Hematopoietic multipotent progenitor cell (in vitro differentiated cells): ENCODE results near the gene PRC1. TPM values are rescaled to one million over a fixed set of nuclear protein-coding genes. Genes with fewer than 3 reads are reported as not detected.

Source experiments
- DNase-seq, 3 donors: peaks; one replicate each; pipeline ENCODE4 v3.0.0-alpha.2; 2011 to 2015; ENCODE audit warnings: low read depth in 2 of 3, low spot score in 2 of 3
- total RNA-seq: library from RNA; depleted of rRNA; stranded (reverse); fragments of >200 nt; gene quantifications from one replicate; pipeline ENCODE4 v1.2.3, GENCODE V29; 2012

The PRC1 gene
- total RNA-seq, 1 donor, result 28.8 TPM

GRCh38 chr15:90989040-90989768, 5.1 kb downstream of the PRC1 start:
- DNase-seq, result peak in 1 of 3 donors; percentile 42

- DNase-seq, result peak in 2 of 3 donors; percentile 11 to 30
Measured at GRCh38 chr15:90988296-90988695, 6.0 kb downstream of the PRC1 start.

- DNase-seq, result no peak
Measured at GRCh38 chr15:90987561-90988141, 6.7 kb downstream of the PRC1 start.

DNA sequence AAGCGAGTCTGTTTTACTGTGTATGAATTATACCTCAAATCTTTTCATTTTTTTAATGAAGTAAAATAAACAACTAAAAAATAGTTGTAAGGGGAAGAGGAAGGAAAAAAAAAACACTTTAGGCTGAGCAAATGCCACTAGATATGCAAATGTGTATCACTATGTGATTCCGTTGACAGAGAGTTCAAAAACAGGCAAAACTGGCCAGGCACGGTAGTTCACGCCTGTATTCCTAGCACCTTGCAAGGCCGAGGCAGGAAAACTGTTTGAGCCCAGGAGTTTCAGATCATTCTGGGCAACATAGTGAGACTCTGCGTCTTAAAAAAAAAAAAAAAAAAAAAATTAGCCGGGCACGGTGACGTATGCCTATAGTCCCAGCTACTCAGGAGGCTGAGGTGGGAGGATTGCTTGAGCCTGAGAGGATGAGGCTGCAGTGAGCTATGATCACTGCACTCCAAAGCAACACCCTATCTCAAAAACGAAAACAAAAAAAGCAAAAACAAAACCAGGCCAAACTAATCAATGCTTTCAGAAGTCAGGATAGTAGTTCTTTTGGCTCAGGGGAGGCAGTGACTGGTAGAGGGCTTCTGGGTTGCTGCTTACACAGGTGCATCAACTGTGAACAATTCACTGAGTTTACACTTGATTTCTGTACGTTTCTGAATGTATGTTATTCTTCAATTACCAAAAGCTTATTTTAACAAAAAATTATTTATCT, 7.4 kb downstream of the PRC1 start:
- DNase-seq, result no peak

GRCh38 chr15:90982135-90982534, 12.2 kb downstream of the PRC1 start:
- peak in 1 of 3 donors; percentile 22 for DNase-seq

DNA sequence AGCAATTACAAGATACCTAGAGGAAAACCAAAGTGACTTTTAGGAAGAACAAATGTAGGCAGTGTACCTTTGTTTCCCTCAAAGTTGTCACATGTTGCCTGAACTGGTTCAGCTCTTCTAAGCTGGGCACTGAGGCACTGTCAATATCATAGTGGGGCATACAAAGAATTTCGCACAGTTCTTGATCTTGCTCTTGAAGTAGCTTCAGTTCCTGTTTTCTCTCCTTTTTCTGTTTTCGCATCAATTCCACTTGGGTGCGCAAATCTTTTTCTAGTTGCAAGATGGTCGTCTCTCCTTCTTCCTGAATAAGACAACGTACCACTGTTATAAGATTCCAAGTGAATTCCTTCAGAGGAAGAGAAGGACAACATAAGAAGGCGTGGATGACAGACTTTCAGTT, 12.7 kb downstream of the PRC1 start:
- no peak for DNase-seq

- no peak for DNase-seq
Measured at GRCh38 chr15:90979582-90979981, 14.8 kb downstream of the PRC1 start.

DNA sequence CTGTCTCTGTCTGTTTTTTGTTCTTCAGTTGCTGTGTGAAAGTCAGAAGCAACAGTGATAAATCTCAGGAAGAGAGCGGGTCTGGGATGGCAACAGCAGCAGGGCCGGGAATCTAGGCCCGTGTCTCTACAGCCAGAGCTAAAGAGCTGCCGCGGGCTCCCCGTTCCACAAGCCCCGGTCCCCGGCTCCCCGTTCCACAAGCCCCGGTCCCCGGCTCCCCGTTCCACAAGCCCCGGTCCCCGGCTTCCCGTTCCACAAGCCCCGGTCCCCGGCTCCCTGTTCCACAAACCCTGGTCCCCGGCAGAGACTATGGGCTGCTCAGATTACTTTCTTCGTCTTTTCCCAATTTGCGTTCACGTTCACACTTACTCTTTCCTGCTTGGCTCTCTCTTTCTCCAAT, 20.1 kb downstream of the PRC1 start:
- DNase-seq, result no peak

DNA sequence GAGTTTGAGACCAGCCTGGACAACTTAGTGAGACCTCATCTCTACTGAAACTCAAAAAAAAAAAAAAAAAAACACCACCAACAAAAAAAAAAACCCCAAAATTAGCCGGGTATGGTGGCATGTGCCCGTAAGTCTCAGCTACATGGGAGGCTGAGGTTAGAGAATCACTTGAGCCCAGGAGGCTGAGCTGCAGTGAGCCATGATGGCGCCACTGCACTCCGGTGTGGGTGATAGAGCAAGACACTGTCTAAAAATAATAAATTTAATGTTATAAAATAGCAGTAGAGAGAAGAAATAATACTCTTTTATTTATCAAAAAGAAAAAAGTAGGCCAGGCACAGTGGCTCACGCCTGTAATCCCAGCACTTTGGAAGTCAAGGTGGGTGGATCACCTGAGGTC, 22.2 kb downstream of the PRC1 start:
- DNase-seq, result no peak

- no peak for DNase-seq
Measured at GRCh38 chr15:90970274-90970673, 24.1 kb downstream of the PRC1 start.

GRCh38 chr15:90968434-90968833, 25.9 kb downstream of the PRC1 start:
- DNase-seq, result no peak

GRCh38 chr15:90967206-90967605, 27.1 kb downstream of the PRC1 start:
- DNase-seq, result no peak

DNA sequence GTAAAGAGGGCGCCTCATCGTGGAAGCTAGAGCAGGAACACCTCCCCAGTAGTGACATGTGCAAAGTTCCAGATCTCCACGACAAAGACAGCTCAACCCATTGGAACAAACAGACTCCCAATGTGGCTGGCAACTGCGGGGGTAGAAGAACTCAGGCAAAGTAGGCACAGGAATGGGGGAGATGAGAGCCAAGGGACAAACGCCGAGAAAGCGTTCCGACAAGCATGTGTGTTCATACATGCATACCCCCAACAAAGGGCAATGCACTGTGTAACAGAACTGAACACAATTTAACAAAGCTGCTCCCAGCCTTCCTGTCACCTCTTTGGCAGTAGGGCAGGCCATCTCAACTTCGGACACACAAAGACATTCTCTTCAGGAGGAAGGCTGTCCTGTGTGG, 28.1 kb downstream of the PRC1 start:
- no peak for DNase-seq

DNA sequence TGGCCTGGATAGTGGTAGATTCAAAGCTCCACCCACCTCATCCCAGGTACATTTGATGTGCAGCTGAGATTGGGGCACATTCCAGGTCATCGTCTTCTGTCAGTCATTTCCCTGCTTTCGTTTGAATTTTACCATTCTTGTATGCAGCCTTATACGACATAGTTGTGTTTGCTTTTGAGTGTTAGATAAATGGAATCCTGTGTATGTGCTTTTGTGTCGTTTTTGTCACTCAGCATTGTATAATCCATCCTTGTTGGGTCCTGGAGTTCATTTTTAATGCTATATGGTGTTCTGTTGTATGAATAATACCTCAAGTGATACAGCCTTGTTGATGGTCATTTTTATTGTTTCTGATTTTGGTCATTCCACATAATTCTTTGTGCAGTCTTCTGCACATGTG, 32.3 kb downstream of the PRC1 start:
- DNase-seq, result no peak

- DNase-seq, result no peak
Measured at GRCh38 chr15:90960298-90961091, 33.8 kb downstream of the PRC1 start.

DNA sequence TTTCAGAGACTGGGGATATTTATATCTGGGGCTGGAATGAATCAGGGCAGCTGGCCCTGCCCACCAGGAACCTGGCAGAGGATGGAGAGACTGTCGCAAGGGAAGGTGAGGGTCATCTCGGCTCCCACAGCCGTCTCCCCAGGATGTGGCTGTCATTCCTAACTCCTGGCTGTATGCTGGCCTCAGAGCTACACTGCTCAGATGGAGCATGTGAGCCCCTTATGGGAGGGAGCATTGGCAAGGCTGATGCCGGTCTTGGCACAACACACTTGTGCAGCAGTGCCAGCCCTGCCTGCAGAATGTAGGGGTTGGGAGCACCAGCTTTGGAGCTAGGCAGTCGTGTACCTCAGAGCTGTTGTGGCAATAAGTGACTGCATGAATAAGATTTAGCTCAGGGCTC, 34.4 kb downstream of the PRC1 start:
- DNase-seq, result no peak

DNA sequence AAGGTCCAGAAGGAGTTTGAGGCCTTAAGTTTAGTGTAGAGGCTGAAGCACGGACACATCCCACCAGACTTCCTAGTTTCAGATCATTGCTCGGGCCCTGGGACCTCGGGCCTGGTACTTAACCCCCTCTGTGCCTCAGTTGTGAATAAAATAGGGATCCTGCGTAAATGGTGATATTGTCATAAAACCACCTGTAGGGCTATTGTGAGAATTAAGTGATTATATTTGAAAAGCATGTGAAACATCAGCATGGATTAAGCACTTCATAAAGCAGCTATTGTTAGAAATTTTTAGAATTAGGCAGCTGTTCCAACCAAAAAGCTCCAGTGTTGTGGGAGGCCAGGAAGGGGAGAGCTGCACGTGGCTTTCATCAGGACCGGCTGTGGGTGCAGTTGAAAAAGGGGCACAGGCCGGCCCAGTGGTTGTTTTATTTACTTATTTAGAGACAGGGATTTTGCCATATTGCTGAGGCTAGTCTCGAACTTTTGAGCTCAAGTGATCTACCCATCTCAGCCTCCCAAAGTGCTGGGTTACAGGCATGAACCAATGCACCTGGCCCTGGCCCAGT, 35.2 kb downstream of the PRC1 start:
- no peak for DNase-seq

DNA sequence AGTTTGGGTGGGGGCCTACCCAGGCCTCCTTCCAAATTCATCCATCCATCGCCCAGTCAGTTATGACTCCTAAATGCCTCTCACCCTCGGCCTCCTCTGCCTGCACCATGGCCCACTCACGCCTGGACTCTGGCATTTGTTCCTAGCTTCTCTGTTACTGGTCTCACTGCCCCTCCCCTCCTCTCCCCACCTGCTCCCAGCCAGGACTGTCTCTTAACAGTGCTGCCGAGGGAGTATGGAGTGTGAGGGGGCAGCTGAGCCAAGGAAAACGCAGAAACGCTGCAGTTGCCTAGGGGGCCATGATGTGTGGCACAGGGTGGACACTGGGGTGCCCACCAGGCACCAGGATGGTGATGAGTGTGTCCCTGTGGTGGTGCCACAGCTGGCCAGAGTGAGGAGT, 36.5 kb downstream of the PRC1 start:
- DNase-seq, result no peak

- peak in 1 of 3 donors; percentile 32 for DNase-seq
Measured at GRCh38 chr15:90957031-90957790, 37.1 kb downstream of the PRC1 start.
